PC-9 (cell line): ENCODE measurements around the gene ARHGAP28.

Source experiments
- EZH2 ChIP-seq: fragments of 200-600 bp; sonication (generic); IDR thresholded peaks from 2 replicates; pipeline ENCODE4 v1.8.0; 2017; ENCODE audit warnings: antibody characterized with exemption, low read depth
- TF ChIP-seq, protein P1 (sequence below): fragments of 200-600 bp; sonication (generic); conservative IDR thresholded peaks from 2 replicates; pipeline ENCODE4 v1.6.1; 2017; ENCODE audit warnings: mixed run types, antibody characterized with exemption, mild to moderate bottlenecking, moderate library complexity

DNA sequence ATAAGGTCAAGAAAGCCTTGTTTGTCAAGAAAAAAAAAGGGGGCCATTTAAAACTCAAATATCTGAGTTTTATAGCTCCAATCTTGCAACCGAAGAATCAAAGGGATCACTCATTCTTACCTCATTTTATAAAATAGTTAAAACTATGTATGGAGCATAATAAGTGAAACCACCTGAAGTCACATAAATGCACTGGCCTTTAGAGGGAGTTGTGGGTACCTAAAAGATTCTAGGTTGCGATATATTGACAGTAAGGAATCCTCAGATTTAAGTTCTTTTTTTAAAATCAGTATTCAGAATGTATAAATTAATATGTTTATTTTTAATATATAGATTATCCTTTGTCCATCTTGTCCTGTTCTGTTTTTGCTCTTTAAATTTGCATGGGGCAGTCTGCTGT, 3.4 kb downstream of the ARHGAP28 start:
- TF ChIP-seq, protein P1, sequence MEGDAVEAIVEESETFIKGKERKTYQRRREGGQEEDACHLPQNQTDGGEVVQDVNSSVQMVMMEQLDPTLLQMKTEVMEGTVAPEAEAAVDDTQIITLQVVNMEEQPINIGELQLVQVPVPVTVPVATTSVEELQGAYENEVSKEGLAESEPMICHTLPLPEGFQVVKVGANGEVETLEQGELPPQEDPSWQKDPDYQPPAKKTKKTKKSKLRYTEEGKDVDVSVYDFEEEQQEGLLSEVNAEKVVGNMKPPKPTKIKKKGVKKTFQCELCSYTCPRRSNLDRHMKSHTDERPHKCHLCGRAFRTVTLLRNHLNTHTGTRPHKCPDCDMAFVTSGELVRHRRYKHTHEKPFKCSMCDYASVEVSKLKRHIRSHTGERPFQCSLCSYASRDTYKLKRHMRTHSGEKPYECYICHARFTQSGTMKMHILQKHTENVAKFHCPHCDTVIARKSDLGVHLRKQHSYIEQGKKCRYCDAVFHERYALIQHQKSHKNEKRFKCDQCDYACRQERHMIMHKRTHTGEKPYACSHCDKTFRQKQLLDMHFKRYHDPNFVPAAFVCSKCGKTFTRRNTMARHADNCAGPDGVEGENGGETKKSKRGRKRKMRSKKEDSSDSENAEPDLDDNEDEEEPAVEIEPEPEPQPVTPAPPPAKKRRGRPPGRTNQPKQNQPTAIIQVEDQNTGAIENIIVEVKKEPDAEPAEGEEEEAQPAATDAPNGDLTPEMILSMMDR: no peak
- no peak for TF ChIP-seq EZH2
